Islet of Langerhans (tissue), 1 donor: ENCODE data around the gene FLYWCH1.

ENCODE experiments used
- FAIRE-seq: peaks from one replicate; lab custom pipeline; 2011; peaks lifted over from hg19 to GRCh38; lab: Jason Lieb, UNC

FLYWCH1 gene

GRCh38 chr16:2987286-2987685 is 75.6 kb downstream of the FLYWCH1 start:
- FAIRE-seq: no peak

- FAIRE-seq: no peak
Measured at GRCh38 chr16:2987833-2988232, 76.1 kb downstream of the FLYWCH1 start.

DNA sequence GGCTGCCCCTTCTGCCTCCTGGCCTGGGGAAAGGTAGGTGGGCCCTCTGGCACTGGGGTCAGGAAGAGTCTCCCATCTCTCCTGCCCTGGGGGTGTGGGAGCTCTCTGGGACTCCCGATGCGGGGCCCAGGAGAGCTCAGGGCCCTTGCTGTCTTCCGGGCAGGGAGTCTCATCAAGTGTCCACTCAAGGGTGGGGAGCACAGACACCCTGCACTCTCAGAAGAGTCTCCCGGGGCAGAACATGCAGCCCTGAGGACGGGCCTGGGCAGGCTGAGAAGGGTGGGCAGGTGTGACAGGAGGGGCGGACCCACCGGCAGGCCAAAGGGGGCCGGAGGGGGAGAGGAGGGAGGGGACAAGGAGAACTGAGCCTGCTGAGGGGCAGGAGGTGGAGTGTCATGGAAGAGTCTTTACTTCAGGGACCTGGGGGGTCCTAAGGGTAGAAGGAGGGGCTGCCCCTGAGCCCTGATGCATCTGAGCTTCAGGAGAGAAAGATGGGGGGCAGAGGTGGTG is 76.9 kb downstream of the FLYWCH1 start:
- no peak for FAIRE-seq

DNA sequence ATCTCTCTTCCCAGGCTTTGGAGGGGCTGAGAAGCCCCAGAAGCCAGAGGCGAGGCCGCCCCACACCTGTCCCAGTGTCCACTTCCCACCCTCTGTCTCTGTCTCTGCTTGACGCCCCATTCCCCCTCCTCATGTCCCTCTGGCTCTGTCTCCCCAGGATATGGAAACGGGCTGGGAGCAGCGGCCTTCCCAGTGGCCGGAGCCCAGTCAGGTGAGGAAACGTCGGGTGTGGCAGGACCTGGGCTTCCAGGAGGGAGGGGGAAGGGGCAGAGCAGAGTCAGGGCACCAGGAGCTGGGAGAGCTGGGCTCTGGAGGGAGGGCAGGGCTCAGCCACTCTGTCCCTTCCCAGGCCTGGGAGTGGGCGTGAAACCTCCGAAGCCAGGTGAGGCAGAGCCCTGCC is 79.2 kb downstream of the FLYWCH1 start:
- FAIRE-seq: no peak

DNA sequence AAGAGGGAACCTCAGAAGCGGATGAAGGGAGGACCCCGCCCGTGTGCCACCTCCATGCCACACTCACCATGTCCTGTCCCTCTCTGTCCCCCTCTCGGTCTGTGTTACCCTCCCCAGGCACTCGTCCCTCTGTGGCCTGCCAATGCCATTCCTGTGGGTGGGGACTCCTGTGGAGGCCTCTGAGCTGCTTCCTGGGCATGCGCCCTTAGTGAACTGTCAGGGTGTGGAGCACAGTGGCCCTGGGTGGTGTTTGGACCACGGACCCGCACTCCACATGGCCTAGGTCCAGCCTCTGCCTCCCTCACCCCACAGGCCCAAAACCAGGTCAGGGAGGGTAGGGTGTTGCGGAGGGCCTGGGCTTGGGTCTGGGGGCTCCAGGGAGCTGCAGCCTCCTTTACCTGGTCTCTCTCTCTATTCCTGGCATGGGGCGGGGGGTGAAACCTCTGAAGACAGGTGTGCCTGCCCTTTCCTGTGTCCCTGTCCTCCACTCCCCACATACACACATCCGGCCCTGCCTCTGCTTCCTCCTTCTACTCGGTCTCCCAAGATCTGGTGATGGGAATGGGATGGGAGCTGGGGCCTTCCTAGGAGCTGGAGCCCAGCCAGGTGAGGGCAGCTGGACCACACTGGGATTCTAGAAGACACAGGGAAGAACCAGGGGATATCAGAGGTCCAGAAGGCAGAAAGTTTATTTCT is 80.0 kb downstream of the FLYWCH1 start:
- FAIRE-seq: no peak

- no peak for FAIRE-seq
Measured at GRCh38 chr16:2992383-2993081, 80.8 kb downstream of the FLYWCH1 start.

DNA sequence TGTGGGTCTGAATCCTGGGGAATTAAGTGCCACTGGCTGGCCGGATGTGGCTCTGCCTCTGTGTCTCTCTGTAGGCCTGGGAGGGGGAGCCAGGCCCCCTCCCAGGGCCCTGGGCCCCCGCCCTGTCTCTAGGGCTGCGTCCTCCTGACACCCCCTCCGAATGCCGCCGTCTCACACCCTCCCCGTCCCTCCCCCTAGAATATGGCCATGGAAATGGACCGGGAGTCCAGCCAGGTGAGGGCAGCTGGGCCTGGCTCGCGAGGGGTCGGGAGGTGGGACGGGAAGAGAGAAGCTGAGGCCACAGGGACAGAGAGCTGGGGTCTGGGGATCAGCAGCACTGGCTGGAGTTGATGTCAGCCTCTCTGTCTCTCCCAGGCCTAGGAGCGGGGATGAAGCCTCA is 84.6 kb downstream of the FLYWCH1 start:
- no peak for FAIRE-seq

- FAIRE-seq: no peak
Measured at GRCh38 chr16:2999929-3000328, 88.2 kb downstream of the FLYWCH1 start.

DNA sequence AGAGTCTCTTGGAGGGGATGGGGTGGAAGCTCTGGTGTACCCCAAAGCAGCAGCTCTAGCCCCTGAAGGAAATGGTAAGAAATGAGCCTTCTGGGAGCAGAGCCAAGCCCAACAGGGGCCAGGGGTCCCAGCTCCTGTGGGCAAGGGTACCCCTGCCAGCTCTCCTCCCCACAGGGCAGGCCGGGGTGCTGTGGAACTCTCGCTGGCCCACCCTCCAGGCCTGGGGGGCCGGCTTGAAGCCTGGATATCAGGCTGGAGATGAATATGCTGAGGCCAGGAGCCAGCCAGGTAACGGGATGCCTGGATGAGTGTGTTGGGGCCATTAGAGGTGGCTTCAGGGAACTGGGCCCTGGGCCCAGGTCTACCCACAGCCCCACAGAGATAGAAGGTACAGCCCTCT is 88.8 kb downstream of the FLYWCH1 start:
- FAIRE-seq: no peak
